CD14-positive monocyte (primary cell): Measurements from ENCODE around the gene ZNF135. TPM values are rescaled to one million over a fixed set of nuclear protein-coding genes. Genes with fewer than 3 reads are reported as not detected.

Experiments
- DNase-seq, 3 donors: peaks; one replicate each; pipeline ENCODE4 v3.0.0-alpha.2; 2011 to 2022
- H2AFZ ChIP-seq: 2 replicates; pipeline ENCODE4 v1.6.0; 2012; ENCODE audit warnings: mild to moderate bottlenecking, low read depth, low read length, inconsistent platforms; ENCODE audit not compliant: insufficient read depth, poor library complexity, severe bottlenecking
- H3K27ac ChIP-seq, 2 donors: 1 replicate in 1 of 2; 2 replicates in 1 of 2; pipeline ENCODE4 v1.5.1; 2012 to 2013; ENCODE audit warnings: low read length in 2 of 2, control low read depth in 1 of 2, inconsistent platforms in 1 of 2, low read depth in 1 of 2, mild to moderate bottlenecking in 1 of 2
- H3K27me3 ChIP-seq, 2 donors: one replicate each; pipeline versions ENCODE4 v1.6.0 to v1.6.1; 2011 to 2013; ENCODE audit warnings: low read length in 2 of 2; ENCODE audit not compliant: control insufficient read depth in 2 of 2, insufficient read depth in 2 of 2
- H3K36me3 ChIP-seq, 2 donors: replicated peaks in 1 of 2; 1 replicate in 1 of 2; 2 replicates in 1 of 2; pipeline versions ENCODE4 v1.5.1 to v1.6.1; 2012 to 2013; ENCODE audit warnings: low read length in 2 of 2, control low read depth in 1 of 2, inconsistent platforms in 1 of 2, mild to moderate bottlenecking in 1 of 2; ENCODE audit not compliant: insufficient read depth in 2 of 2, control insufficient read depth in 1 of 2
- H3K4me1 ChIP-seq, 2 donors: 1 replicate in 1 of 2; 2 replicates in 1 of 2; pipeline versions ENCODE4 v1.5.1 to v1.6.1; 2012 to 2013; ENCODE audit warnings: low read length in 2 of 2, control low read depth in 1 of 2, inconsistent platforms in 1 of 2, mild to moderate bottlenecking in 1 of 2, moderate library complexity in 1 of 2; ENCODE audit not compliant: insufficient read depth in 2 of 2, control insufficient read depth in 1 of 2
- H3K4me2 ChIP-seq: replicated peaks from 2 replicates; pipeline ENCODE3; 2012; ENCODE audit warnings: low read length, moderate library complexity, mild to moderate bottlenecking; ENCODE audit not compliant: poor library complexity, severe bottlenecking; ENCODE audit errors: extremely low read depth
- H3K4me3 ChIP-seq, 3 experiments: fragments of 200-600 bp in 1 of 3; sonication (generic) in 1 of 3; replicated peaks in 1 of 3; 1 replicate in 2 of 3; 2 replicates in 1 of 3; pipeline ENCODE4 v1.5.1; 2011 to 2013; ENCODE audit warnings: low read length in 3 of 3, mild to moderate bottlenecking in 3 of 3, control low read depth in 2 of 3, low read depth in 2 of 3, inconsistent platforms in 1 of 3, moderate library complexity in 1 of 3
- H3K79me2 ChIP-seq: 2 replicates; pipeline ENCODE4 v1.6.0; 2012; ENCODE audit warnings: mild to moderate bottlenecking, control low read depth, inconsistent platforms, low read length, moderate library complexity; ENCODE audit not compliant: insufficient read depth
- H3K9ac ChIP-seq: 2 replicates; pipeline ENCODE4 v1.6.0; 2017; ENCODE audit warnings: low read length, mild to moderate bottlenecking; ENCODE audit not compliant: insufficient read depth, poor library complexity, severe bottlenecking
- H3K9me3 ChIP-seq, 2 donors: replicated peaks in 1 of 2; 1 replicate in 1 of 2; 2 replicates in 1 of 2; pipeline versions ENCODE4 v1.5.1 to v1.6.1; 2012 to 2013; ENCODE audit warnings: low read length in 2 of 2, control low read depth in 1 of 2; ENCODE audit not compliant: control insufficient read depth in 1 of 2, insufficient read depth in 1 of 2
- H4K20me1 ChIP-seq: 2 replicates; pipeline ENCODE4 v1.6.0; 2012; ENCODE audit warnings: mild to moderate bottlenecking, low read length, control low read depth, moderate library complexity; ENCODE audit not compliant: insufficient read depth
- H3K27ac Mint-ChIP-seq, 7 donors: one replicate each; pipeline ENCODE4 v1.8.0; 2020; ENCODE audit warnings: mild to moderate bottlenecking in 7 of 7, mixed read lengths in 7 of 7, moderate library complexity in 6 of 7, inconsistent platforms in 2 of 7
- H3K27me3 Mint-ChIP-seq, 3 donors: one replicate each; pipeline ENCODE4 v1.8.0; 2021 to 2022; ENCODE audit warnings: low read depth in 3 of 3, mild to moderate bottlenecking in 3 of 3, mixed read lengths in 3 of 3, moderate library complexity in 3 of 3, inconsistent platforms in 1 of 3
- H3K36me3 Mint-ChIP-seq, 2 donors: one replicate each; pipeline ENCODE4 v1.8.0; 2020; ENCODE audit warnings: mixed read lengths in 2 of 2, inconsistent platforms in 1 of 2, mild to moderate bottlenecking in 1 of 2
- H3K4me1 Mint-ChIP-seq: one replicate; pipeline ENCODE4 v1.8.0; 2020; ENCODE audit warnings: mild to moderate bottlenecking, mixed read lengths
- H3K4me3 Mint-ChIP-seq, 2 donors: one replicate each; pipeline ENCODE4 v1.8.0; 2020; ENCODE audit warnings: mild to moderate bottlenecking in 2 of 2, mixed read lengths in 2 of 2, moderate library complexity in 1 of 2
- H3K9me3 Mint-ChIP-seq, 7 donors: one replicate each; pipeline ENCODE4 v1.8.0; 2020 to 2022; ENCODE audit warnings: mixed read lengths in 7 of 7, mild to moderate bottlenecking in 6 of 7, moderate library complexity in 6 of 7, inconsistent platforms in 2 of 7
- WGBS: methylation state at CpG from one replicate; pipeline ENCODE4 v1.1.5; 2013; ENCODE audit warnings: missing lambda C conversion rate; ENCODE audit not compliant: insufficient coverage; 5-methylcytosine and 5-hydroxymethylcytosine counted together
- intact Hi-C, 2 donors: fragments of 100-400 bp; cut with micrococcal nuclease; formaldehyde crosslinking; loops; one replicate each; pipeline versions ENCODE4 v1.15.0 to v1.15.1; 2023
- polyA plus RNA-seq, 3 donors: library from polyadenylated mRNA; depleted of rRNA in 1 of 3; unstranded in 2 of 3; stranded (reverse) in 1 of 3; fragments of 300-500 nt in 2 of 3; fragments of >200 nt in 1 of 3; fragmentation: Illumina TruSeq in 2 of 3; gene quantifications; 1 replicate in 2 of 3; 2 replicates in 1 of 3; pipeline ENCODE4 v1.2.3, GENCODE V29; 2012 to 2021
- TF ChIP-seq, protein P1 (sequence below): fragments of 200-600 bp; IDR thresholded peaks from one replicate; pipeline ENCODE4 v1.8.0; 2022; ENCODE audit warnings: antibody characterized with exemption, mild to moderate bottlenecking

The ZNF135 gene
- polyA plus RNA-seq, 3 donors, result 0.32 to 0.37 TPM; not detected in 1

DNA sequence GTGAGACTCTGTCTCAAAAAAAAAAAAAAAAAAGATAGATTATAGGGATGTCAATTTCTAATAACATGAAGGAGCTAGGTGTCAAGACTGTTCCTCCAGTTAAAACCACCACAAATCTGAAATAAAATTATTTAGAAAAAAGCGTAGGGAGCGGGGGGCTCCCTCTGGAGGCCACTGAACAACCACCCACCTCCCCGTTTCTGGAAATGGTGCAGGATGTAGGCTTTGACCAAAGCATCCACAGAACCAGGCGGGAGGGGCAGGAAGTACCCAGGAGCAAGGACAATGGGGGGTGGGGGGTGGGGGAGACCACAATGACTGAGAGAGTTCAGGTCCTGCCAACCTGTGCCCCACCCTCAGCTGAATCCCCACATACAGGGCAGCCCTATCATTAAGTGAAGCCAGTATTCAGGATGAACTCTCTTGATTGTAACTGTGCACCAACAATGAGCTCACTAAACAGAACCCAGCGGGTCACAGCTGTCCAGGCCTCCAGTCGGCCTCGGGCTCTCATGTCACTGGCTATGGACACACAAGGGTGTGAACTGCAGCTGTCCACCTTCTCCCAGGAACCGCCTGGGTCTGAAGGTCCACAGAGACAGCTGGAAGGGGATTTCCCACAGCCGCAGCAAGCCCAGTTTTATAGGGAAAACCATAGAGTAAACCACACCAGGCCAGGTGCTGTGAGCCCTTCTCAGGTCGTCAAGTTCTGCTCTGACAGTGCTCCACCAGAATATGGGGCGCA is 32.3 kb downstream of the ZNF135 start:
- H3K4me1 Mint-ChIP-seq, result no peaks in the 10 kb centered on the region
- intact Hi-C loops, result no loop called here
- Histone ChIP-seq H4K20me1 (no peaks in the 10 kb centered on the region), H2AFZ (no peak overlapping the region), H3K79me2 (no peaks in the 10 kb centered on the region), H3K27me3 (no peaks in the 10 kb centered on the region), H3K27ac (no peak overlapping the region), H3K36me3 (no peaks in the 10 kb centered on the region), H3K4me3 (no peak overlapping the region), H3K4me2 (no peak overlapping the region), H3K9me3 (peaks cover 84 to 98% of the 10 kb centered on the region in 2 donors), H3K9ac (no peak overlapping the region), H3K4me1 (no peaks in the 10 kb centered on the region)
- TF ChIP-seq, protein P1, sequence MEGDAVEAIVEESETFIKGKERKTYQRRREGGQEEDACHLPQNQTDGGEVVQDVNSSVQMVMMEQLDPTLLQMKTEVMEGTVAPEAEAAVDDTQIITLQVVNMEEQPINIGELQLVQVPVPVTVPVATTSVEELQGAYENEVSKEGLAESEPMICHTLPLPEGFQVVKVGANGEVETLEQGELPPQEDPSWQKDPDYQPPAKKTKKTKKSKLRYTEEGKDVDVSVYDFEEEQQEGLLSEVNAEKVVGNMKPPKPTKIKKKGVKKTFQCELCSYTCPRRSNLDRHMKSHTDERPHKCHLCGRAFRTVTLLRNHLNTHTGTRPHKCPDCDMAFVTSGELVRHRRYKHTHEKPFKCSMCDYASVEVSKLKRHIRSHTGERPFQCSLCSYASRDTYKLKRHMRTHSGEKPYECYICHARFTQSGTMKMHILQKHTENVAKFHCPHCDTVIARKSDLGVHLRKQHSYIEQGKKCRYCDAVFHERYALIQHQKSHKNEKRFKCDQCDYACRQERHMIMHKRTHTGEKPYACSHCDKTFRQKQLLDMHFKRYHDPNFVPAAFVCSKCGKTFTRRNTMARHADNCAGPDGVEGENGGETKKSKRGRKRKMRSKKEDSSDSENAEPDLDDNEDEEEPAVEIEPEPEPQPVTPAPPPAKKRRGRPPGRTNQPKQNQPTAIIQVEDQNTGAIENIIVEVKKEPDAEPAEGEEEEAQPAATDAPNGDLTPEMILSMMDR, result no peak
- no peaks in the 10 kb centered on the region for H3K27me3 Mint-ChIP-seq
- peaks cover 65 to 98% (median 95%) of the 10 kb centered on the region in 7 donors for H3K9me3 Mint-ChIP-seq
- WGBS, result 95% methylated on average over 5 of the region's 11 CpGs
- no peak for DNase-seq
- H3K4me3 Mint-ChIP-seq, result no peak overlapping the region
- H3K27ac Mint-ChIP-seq, result no peak overlapping the region
- peaks cover 0 to 4% of the 10 kb centered on the region in 2 donors for H3K36me3 Mint-ChIP-seq

DNA sequence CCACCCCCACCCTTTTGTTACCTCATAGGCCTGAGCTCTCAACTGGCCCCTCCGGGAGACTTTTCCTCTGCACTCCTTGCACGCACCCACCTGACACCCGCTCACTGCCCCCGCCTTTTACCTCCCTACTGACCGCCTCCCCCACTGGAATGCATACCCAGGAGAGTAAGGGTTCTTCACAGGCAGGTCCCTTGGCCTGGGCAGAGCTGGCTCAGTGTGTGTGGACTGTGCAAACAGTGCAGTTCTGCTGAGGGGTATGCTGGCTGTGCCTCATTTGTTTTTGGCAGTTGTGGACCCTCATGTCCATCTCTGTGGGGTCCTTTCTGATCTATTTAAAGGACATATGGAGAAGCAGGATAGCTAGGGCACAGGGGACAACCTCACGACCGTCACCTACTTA is 34.0 kb downstream of the ZNF135 start:
- H3K9me3 ChIP-seq, result peaks cover 77 to 96% of the 10 kb centered on the region in 2 donors
- no peaks in the 10 kb centered on the region for H3K27me3 ChIP-seq
- WGBS, result 100% methylated on average over 2 of the region's 7 CpGs
- Mint-ChIP-seq H3K4me3 (no peak overlapping the region), H3K9me3 (peaks cover 60 to 97% (median 89%) of the 10 kb centered on the region in 7 donors), H3K27me3 (peaks cover 0 to 3% (median 0%) of the 10 kb centered on the region in 3 donors), H3K36me3 (peaks cover 0 to 4% of the 10 kb centered on the region in 2 donors), H3K4me1 (peaks cover 4% of the 10 kb centered on the region), H3K27ac (no peak overlapping the region)
- H3K4me1 ChIP-seq, result peaks cover 5 to 7% of the 10 kb centered on the region in 2 donors
- intact Hi-C loops, result no loop called here
- H3K27ac ChIP-seq, result no peak overlapping the region
- H3K36me3 ChIP-seq, result no peaks in the 10 kb centered on the region
- H3K9ac ChIP-seq, result no peak overlapping the region
- no peak overlapping the region for H3K4me3 ChIP-seq
- TF ChIP-seq, protein P1, result no peak
- no peak overlapping the region for H2AFZ ChIP-seq
- H4K20me1 ChIP-seq, result no peaks in the 10 kb centered on the region
- H3K4me2 ChIP-seq, result no peak overlapping the region
- DNase-seq, result no peak
- no peaks in the 10 kb centered on the region for H3K79me2 ChIP-seq
